Peyer's patch (tissue), 4 donors: ENCODE results near the gene ARIH2.

ENCODE experiments used
- POLR2A ChIP-seq, 2 donors: fragments of 450-650 bp; IDR thresholded peaks; one replicate each; pipeline ENCODE4 v1.5.1; 2017; ENCODE audit warnings: antibody characterized with exemption in 2 of 2, mild to moderate bottlenecking in 2 of 2, moderate library complexity in 2 of 2
- TF ChIP-seq, protein P1 (sequence below), 6 experiments: fragments of 450-650 bp in 4 of 6; fragments of 200-600 bp in 2 of 6; sonication (generic) in 1 of 6; IDR thresholded peaks; one replicate each; pipeline ENCODE4 v1.5.1; 2017 to 2019; ENCODE audit warnings: antibody characterized with exemption in 6 of 6, mild to moderate bottlenecking in 3 of 6, moderate library complexity in 1 of 6

DNA sequence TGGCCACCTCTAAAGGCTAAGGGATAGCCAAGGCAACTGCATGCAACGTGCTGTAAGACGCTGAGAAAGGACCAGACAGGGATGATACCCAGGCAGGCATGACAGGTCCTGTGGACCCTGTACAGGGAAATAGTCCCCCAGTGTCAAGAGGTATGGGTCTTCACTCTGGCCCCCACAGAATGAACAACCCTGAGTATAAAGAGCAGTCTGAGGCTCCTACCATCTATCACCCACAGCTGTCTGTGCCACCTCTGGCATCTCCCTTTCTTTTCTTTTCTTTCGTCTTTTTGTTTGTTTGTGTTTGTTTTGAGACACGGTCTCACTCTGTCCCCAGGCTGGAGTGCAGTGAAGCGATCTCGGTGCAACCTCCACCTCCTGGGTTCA lies 38.7 kb upstream of the ARIH2 start:
- TF ChIP-seq, protein P1, sequence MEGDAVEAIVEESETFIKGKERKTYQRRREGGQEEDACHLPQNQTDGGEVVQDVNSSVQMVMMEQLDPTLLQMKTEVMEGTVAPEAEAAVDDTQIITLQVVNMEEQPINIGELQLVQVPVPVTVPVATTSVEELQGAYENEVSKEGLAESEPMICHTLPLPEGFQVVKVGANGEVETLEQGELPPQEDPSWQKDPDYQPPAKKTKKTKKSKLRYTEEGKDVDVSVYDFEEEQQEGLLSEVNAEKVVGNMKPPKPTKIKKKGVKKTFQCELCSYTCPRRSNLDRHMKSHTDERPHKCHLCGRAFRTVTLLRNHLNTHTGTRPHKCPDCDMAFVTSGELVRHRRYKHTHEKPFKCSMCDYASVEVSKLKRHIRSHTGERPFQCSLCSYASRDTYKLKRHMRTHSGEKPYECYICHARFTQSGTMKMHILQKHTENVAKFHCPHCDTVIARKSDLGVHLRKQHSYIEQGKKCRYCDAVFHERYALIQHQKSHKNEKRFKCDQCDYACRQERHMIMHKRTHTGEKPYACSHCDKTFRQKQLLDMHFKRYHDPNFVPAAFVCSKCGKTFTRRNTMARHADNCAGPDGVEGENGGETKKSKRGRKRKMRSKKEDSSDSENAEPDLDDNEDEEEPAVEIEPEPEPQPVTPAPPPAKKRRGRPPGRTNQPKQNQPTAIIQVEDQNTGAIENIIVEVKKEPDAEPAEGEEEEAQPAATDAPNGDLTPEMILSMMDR (IDR thresholded peaks at IDR 0.05): no peak
- no peak for TF ChIP-seq POLR2A (IDR thresholded peaks at IDR 0.05)
